NCI-H510A treated with DMSO at 0.1 percent for 48 hours (cell line): ENCODE measurements around the gene OCA2.

ENCODE experiments used
- DNase-seq: peaks from one replicate; lab custom pipeline; 2025; lab: John Stamatoyannopoulos, UW

Gene OCA2

DNA sequence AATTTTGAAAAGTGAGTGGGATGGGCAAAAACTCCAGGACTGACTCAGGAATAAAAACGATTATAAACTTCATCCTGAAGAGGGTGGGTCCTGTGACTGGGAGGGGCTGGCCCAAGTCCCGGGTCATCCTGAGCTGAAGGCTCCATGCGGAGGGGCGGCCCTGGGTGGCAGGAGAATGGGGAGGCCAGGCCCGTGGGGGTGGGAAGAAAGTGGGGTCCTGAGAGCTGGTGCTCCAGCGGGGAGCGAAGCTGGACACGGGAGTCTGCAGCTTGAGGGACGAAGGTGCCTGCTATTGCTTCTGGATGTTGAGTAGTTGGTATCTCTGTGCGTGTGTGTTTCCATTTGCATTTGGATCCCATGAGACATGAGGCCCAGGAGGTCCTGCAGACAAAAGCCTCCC lies 4.7 kb upstream of the OCA2 start:
- DNase-seq: no peak

DNA sequence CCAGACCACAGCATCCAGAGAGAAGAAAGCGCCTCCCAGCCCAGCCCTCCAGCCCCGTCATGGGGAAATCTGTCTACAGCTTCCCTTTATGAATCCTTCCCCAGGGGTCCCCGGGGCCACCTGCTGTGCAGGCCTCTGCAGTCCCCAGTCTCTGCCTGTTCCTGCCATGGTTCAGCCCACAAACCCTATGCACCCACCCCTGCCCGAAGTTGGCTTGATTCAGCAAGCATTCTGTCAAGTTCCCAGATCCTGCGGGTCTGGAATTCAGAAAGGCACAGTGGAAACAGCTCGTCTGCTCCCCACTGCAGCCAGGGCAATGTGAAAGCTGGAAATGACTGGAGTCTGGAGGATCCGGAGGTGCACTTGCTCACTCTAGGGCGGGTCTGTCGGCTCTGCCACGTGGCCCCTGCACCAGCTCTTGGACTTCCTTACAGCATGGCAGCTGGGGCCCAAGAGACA lies 2.9 kb upstream of the OCA2 start:
- DNase-seq: no peak

DNA sequence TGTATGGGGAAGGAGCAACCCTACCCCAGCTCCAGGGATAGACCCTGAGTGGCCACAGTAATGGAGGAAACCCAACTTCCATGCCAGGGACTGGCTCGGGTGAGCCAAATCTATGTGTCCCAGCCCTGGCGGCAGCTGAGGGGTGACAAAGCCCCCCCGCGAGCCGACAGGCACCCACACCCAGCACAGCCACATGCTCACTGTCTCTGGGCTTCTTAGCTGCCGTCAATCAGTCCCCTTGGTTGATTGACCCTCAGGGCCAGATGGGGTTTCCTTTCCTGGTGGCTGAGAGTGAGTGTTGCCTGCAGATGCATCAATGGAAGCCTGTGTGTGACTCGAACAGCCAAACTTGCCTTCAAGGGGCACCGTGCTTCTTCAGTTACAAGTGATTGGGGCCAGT lies 2.1 kb upstream of the OCA2 start:
- DNase-seq: no peak

DNA sequence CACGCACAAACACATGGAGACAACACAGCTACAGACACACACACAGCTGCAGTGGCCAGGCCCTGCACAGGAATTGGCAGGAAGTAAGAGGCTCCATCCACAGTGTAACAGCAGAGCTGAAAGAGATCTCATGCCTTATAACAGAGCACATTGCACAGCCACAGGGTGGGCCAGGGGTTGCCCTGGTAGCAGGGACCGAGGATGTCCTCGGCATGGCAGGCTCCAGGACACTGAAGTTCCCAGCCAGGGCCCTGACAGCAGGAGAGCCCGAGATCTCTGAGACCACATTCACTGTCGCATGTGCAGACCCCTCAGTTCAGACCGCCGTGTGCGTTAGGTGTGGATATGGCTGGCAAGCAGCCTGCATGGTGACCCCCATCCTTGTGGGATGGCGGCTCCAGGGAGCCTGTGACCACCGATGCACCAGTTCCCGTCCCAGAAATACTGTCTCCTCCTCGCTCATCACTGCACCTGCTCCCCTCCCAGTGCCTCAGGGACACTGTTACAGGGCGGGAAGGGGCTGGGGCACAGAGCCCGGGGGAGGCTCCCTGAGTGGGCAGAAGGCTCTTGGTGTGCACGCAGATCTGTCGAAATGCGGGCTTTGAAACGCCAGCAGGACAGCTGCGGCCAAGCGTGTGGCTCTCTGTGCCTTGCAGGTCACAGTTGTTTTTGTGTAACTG lies 1.5 kb upstream of the OCA2 start:
- DNase-seq: no peak

DNA sequence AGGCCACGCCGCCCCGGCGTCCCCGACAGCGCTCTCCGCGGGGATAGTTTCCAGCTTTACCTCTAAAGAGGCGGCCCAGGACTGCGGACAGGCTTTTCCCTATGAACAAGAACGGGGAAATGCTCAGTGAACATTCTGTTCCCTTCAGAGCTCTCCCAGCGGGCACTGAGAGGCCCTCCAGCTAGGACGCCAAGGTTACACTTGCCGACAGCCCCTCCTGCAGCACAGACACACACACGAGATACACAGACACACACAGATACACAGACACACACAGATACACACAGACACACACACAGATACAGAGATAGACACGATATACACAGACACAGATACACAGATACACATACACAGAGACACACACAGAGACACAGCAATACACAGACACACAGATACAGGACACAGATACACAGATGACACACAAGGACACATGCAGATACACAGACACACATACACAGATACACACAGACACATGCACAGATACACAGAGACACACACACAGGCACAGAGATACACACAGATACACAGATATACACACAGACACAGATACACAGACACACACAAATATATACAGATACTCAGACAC lies 533 bp upstream of the OCA2 start:
- no peak for DNase-seq

DNA sequence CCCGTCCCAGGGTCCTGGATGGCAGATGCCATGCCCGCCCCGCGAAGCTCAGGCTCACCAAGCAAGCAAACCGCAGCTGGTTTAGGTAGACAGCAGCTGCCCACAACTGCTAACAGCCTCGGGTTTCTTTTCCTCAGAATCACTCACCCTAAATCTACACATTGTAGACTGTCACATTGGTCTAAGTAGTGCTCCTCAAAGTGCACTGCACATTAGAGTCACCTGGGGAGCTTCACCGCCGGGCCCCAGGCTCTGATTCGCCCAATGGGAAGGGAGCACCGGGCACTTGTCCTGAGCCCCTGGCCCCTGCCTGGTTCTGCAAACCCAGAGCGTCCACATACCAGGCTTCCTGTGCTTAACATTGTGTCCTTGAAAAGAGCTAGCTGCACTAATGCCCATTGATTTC lies 752 bp downstream of the OCA2 start:
- no peak for DNase-seq

DNA sequence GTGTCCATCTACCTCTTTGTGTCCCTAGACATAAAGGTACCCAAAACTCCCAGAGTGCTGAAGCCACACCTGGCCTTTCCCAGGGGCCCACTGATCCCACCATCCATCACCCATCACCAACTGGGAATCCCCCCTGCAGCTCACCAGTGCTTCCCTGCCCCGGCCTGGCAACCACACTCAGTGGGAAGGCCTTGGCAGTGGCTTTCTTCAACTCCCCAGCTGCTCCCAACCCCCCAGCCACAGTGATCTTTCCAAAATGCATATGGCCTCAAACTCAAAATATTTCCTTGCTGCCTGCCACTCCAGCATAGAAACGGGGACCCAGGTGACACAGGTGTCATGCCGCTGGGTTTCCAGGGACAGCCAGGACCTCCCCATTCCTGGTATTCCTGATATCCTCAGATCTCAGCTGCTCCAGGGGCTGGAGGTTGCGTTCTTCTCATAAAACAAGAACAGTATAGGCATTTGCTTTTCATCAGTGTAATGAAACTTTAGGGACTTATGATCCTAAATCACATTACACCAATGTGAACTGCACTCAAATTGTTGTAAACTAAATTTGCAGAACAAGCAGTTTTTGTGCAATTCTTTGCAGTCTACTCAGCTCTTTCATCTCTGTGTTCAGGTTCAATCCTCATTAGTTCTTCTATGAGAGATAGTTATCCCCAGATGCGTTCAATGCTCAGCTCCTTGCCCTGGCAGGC lies 1.3 kb downstream of the OCA2 start:
- DNase-seq: no peak

DNA sequence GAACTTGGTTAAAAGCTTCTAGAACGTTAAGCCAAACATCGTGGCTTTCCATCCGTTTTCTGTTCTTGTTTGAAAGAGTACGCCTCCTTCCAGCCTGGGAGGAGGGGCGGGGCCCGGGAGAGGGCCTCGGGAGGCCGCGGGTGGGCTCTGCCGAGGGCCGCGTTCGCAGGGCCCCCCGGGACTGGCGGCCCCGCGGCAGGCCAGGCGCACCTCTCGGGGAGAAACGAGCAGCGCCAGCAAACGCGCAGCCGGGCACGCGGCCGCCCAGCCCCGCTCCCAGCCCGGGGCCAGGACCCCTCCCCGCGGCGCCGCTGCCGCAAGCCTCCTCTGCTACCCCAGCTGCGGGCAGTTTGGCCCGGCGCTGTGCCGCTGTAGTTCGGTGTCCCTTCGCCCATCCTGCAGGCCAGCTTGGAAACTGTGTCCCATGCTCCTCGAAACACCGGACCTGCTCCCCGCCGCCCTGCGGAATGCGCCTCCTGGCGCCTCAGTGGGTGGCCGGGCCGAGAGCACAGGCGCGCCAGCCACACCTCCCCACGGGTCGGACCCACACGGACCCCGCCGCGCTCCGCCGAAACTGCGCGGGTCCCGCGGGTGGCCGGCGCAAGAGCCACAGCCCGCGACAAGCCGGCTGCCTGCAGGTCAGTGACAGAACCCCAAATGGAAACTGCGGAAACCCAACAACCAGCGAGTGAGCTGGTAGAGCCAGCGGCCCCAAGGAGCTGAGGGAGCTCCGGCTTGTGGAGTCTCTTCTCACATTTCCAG lies 2.3 kb downstream of the OCA2 start:
- DNase-seq: no peak

DNA sequence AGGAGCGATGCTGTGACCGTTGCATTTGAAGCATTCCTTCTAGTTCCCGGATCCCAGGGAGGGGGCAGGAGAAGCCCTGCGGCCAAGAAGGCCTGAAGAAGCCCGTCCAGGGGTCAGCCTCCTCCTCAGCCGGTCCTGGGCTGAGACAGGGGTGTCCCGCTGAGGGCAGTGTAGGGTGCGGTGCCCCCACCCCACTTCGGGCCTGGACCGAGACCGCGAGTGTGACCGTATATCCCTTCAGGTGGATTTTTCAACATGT lies 2.8 kb downstream of the OCA2 start:
- no peak for DNase-seq

DNA sequence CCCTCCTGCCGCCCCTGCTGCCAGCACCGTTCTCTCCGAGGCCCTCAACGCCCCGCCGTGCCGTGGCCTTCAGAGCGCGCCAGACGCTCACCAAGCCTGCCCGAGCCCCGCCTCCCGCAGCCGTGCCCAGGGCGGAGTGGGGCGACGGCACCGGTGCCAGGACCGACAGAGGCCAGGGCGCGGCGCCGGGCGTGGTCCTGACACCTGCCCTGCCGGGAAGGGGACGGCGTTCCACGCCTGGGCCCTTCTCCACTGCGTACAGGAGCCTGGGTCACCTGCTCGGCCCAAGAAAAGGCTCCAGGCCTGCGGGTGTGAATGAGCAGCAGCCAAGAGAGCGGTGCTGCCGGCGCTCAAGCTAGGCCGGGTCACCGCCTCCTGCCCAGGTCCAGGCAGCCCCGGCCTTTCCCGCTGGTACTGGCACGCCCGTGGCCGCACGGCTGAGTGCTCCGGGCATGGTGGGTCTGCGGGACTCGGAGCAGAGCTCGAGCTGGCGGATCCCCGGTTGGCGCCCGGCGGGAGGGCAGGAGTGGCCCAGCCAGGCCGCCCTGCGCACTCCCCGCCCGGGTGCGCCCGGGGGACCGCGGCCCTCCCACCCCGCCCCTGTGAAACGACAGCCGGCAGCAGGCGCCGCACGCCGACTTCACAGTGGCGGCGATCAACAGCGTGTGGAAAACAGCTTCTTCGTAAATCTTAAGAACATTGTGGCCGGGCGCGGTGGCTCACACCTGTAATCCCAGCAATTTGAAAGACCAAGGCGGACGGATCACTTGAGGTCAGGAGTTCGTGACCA lies 4.2 kb downstream of the OCA2 start:
- no peak for DNase-seq

DNA sequence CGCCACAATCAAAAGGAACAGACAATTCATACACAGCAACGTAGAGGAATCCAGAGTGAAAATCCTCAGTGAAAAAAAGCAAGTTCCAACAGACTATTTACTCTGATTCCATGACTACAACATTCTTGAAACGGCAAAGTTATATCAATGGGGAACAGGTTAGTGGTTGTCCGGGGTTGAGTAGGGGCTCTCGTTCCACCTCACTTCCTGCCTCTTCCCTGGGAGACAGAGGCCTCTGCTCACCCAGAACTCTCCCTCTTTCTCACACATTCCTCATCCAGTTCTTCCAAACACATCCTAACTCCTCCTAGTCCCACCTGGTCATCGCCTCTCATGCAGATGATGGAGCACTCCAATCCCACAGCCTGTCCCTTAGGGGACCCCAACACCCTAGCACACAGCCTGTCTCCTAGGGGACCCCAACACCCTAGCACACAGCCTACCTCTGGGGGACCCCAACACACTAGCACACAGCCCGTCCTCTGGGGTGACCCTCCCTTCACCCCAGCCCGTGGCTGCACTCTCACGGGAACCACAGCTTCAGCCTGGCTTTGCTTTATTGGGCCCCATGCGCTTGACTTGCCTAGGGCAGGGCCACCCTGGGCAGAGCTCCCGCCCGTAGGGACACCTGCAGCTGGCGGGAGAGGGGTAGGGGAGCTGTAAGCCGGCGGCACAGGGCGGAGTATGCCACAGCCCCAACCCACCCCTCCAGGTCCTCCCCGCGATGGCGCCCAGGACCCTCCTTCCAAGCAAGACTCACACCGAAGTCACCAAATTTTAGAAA lies 5.2 kb downstream of the OCA2 start:
- DNase-seq: no peak

DNA sequence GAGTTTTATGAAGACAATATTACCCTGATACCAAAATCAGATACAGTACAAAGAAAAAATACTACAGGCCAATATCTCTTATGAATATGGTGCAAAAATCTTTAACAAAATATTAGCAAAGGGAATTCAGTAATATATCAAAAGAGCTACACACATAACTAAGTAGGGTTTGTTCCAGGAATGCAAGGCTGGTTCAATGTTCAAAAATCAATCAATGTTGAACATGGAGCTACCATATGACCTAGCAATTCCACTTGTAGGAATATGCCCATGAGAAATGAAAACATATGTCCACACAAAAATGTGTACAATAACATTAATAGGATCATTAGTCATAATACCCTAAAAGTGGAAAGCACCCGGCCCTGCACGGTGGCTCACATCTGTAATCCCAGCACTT lies 7.8 kb downstream of the OCA2 start:
- no peak for DNase-seq

DNA sequence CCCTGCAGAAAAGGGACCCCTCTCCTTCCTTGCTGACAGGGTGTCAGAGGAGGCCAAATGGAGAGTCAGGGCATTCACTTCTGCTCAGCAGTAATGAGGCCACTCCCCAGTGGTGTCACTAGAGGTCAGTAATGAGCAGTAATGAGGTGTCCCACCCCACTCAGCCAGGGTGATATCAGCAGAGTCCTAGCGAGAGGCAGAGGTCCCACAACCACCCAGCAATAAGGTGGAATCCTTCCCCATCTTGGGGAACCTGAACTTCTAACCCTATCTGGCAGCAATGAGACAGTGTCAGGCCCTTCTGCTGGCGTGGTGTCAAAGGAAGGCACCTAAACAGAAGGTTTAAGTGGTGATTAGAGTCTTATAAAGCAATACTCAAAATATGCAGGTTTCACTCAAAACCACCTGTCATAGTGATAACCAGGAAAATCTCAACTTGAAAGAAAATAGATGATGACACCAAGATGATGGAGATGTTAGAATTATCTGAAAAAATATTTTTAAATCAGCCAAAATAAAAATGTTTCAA lies 12.9 kb downstream of the OCA2 start:
- no peak for DNase-seq

DNA sequence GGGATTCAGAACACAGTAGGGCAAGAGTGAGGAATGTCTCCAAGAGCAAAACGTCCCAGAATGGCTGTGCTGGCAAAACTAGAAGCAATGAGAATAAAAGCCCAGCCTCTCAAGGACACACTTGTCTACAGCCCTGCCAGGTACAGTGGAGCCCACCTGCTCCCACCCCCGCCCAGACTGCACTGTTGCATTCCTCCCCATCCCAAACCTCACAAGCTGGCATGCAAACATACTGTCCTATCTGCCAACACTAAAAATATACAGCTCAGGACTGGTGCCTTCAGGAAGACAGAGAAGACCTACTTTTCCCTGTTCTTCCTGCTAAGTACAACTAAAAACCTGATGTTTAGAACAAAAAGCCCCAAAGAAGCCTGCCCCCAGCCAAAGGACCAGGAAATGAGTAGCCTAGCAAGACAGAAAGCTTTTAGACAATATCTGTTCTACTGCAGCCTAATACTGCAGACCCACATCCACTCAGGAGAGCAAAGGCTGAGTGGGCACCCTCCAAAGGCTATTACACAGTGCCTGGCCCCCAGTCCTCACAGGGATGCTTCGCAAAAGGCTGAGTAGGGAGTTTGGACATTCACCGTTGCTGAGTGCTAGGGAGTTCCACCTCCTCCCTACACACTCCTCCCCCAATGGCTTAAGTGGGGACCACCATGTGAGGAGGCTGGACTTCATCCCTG lies 13.5 kb downstream of the OCA2 start:
- no peak for DNase-seq

DNA sequence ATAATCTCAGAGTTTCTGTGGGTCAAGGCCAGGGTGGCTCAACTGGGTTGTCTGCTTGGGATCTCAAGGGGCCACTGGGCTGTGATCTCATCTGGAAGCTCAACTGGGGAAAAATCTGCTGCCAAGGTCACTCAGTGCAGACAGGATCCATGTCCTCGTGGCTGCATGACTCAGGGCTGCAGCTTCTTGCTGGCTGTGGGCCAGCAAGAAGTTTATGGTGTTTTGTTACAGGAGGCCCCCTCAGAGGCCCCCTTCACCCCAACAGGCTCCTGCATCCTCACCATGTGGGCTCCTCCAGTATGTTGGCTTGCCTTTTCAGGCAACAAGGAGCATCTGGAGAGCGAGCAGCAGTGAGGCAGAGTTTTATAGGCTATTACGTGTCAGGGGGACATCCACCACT lies 14.6 kb downstream of the OCA2 start:
- no peak for DNase-seq

DNA sequence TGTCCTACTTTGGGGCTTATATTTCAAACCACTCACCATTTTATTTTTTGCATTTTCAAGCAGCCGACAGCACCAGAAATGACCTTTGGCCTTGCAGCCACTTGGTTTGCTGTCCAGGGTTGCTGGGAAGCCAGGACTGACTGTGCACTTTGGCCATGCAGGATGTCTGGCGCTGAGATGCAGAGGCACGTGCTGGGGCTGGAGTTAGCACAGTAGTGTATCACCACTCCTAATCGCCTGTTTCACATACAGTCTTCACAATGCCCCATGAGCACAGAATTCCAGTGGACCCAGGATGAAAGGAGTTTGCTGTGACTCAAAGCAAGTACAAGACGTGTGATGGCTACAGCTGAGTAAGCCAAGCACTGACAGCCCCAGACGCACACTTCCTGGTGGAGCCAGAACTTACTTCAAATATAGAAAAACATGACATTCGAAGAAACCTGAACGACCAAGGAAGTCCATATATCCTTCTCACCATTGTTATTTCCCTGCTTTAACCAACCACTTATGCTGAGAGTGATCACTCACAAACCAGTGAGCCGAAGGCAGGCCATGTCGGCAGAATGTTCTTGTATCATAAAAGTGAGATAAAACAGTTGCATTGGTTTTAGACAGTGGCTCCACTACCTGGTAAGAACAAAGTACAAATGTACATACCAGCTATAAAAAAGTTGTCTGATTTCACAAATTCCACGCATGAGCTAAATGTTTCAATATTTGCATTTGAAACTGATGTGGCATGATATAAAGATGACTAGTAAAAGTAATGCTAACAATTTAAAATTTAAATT lies 16.0 kb downstream of the OCA2 start:
- DNase-seq: no peak

DNA sequence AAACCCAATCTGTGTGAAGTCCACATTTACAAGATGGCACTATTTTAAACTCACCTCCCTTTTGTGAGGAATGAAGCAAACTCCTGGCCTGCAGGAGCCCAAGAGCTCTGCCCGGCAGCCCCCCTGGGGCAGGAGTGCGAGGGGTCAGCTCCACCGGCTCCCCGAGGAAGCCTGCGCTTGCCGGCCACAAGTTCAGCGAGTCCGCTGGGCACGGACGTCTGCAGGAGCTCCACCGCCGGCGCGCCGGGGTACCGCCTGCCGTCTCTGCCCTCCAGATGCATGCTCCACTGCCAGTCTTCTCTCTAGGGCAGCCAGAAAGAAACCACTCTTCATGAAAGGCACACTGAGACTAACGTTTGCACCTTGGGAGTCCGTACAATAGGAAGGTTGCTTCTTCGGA lies 17.5 kb downstream of the OCA2 start:
- no peak for DNase-seq

DNA sequence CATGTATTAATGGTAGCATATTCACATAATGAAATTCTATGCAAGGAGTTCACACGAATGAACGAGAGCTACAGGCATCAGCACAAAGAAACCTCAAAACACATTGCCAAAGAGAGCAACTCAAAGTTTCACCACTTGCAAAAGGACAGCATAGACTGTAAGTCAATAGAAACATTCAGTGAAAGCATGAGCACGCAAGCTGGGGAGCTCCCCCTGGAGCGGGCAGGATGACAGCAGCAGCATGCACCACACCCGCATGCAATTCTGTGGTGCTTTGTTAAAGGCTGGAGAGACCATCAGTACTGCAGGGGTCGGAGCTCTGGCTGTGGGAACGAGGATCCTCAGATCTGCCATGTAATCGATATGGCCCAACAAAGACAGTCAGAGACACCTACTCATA lies 18.7 kb downstream of the OCA2 start:
- no peak for DNase-seq

DNA sequence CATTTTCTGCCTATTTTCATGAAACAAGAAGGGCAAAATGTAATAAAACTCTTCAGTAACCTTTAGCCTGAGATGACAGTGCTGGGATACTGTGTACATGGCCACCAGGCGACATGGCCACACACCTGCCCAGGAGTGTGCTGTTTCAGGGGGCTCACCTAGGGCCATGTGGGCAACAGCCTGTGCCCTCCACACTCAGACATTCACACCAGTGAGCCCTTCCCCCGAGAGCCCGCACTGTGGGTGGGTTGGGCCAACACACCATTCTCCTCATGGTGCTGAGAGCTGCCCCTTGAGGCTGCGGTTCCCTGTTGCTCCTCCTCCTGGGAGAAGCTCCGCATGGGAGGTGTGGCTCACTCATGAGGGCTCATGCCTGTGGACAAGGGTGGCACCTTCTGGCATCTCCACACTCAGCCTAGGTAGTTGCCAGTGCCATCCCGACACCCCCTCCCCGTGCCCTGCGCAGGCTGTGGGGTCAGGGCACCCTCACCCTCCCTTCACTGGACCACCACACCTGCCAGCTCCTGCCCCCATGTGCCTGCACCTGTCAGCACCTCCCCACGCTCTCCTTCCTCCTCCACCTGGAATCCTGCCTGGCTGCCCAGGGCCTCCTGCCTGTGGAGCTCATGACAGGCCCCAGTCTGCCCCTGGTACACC lies 19.7 kb downstream of the OCA2 start:
- DNase-seq: no peak
